Measurements from ENCODE around the gene RBFOX1. TPM values are rescaled to one million over a fixed set of nuclear protein-coding genes. Genes with fewer than 3 reads are reported as not detected.

Gene RBFOX1
- total RNA-seq, 6 donors from 2014 or later = not detected

DNA sequence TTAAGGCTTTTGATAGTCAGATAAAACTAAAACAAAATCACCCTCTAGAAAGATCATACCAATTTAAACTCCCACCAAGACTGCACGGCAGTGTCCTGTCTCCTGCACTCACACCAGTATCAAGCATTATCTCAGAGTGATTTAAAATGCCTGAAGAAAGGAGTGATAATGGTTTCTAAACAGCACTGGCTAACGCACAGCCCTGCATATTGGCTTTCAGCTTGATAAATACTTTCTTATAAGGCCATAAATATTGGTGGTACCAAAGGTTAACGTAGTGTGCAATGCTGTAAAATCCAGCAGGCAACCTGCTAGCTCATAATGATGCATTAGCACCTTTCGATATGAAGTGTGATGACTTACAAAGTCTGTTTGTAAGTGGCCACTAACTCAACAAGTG, 214.3 kb downstream of the RBFOX1 start:
- Histone ChIP-seq H3K27ac (no peak overlapping the region), H3K36me3 (no peaks in the 10 kb centered on the region), H3K4me3 (no peak overlapping the region), H3K27me3 (no peaks in the 10 kb centered on the region), H3K4me1 (no peaks in the 10 kb centered on the region), H3K9me3 (no peaks in the 10 kb centered on the region)
- TF ChIP-seq EP300 (IDR thresholded peaks at IDR 0.05) (no peak), POLR2A (IDR thresholded peaks at IDR 0.05) (no peak), POLR2AphosphoS5 (IDR thresholded peaks at IDR 0.05) (no peak)
- TF ChIP-seq, protein P1, sequence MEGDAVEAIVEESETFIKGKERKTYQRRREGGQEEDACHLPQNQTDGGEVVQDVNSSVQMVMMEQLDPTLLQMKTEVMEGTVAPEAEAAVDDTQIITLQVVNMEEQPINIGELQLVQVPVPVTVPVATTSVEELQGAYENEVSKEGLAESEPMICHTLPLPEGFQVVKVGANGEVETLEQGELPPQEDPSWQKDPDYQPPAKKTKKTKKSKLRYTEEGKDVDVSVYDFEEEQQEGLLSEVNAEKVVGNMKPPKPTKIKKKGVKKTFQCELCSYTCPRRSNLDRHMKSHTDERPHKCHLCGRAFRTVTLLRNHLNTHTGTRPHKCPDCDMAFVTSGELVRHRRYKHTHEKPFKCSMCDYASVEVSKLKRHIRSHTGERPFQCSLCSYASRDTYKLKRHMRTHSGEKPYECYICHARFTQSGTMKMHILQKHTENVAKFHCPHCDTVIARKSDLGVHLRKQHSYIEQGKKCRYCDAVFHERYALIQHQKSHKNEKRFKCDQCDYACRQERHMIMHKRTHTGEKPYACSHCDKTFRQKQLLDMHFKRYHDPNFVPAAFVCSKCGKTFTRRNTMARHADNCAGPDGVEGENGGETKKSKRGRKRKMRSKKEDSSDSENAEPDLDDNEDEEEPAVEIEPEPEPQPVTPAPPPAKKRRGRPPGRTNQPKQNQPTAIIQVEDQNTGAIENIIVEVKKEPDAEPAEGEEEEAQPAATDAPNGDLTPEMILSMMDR (IDR thresholded peaks at IDR 0.05) = no peak
- 34 to 44% methylated on average over 4 of the region's 4 CpGs for WGBS, 2 donors
- DNase-seq (no peak), ATAC-seq (ENCODE audit: low FRiP score in 2 of 2) (no peak)

DNA sequence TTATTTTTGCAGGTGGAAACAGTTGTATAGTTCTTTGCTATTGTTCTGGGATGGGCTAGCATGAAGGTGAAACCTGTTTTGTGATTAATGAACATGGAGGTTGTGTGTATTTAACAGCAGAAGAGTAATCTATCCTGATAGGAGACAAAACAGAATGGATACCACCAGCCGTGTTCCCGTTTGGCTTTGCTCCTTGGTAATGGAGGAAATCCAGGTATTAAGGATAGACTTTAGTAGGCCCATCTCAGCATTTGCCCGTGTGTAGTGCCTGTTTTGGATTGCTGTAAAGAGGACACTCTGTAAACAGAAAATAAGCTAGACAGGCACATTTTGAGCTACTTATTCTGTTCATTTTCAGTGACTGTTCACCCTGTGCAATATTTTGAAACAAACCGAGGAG, 215.1 kb downstream of the RBFOX1 start:
- H3K4me1 ChIP-seq = no peaks in the 10 kb centered on the region

DNA sequence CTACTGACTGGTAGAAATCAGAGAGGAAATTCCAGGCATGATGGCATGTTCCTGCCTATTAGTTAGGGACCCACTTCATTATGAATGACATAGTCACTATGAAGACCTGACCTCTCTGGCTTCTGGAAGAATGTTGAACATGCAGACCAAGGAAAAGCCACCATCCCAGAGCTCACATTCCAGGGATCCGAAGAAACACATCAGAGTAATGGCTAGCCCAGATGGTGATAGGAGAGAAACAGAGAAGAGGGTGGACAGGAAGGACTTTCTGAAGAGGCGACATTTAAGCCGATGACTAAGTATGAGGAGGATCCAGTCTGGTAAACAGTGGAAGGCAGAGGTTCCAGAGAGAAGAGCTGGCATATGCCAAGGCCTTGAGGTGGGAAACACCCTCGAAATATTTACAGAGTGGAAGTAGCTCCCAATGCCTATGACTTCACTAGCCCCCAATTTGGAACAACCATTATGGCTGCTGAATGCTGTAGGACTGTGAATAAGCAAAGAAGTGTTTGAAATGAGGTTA, 216.2 kb downstream of the RBFOX1 start:
- no peaks in the 10 kb centered on the region for H3K27me3 ChIP-seq
- DNase-seq (no peak), ATAC-seq (ENCODE audit: low FRiP score in 2 of 2) (no peak)
- H3K27ac ChIP-seq = no peak overlapping the region
- H3K4me1 ChIP-seq = no peaks in the 10 kb centered on the region
- no peaks in the 10 kb centered on the region for H3K36me3 ChIP-seq
- TF ChIP-seq EP300 (IDR thresholded peaks at IDR 0.05) (no peak), POLR2A (IDR thresholded peaks at IDR 0.05) (no peak), POLR2AphosphoS5 (IDR thresholded peaks at IDR 0.05) (no peak)
- TF ChIP-seq, protein P1 (IDR thresholded peaks at IDR 0.05) = no peak
- 59 to 78% methylated on average over 4 of the region's 4 CpGs for WGBS, 2 donors
- H3K9me3 ChIP-seq = no peaks in the 10 kb centered on the region
- H3K4me3 ChIP-seq = no peak overlapping the region

More for the DNA sequence above, 215.1 kb downstream of the RBFOX1 start:
- Histone ChIP-seq H3K27ac (no peak overlapping the region), H3K4me3 (no peak overlapping the region), H3K27me3 (no peaks in the 10 kb centered on the region), H3K9me3 (no peaks in the 10 kb centered on the region), H3K36me3 (no peaks in the 10 kb centered on the region)
- TF ChIP-seq EP300 (IDR thresholded peaks at IDR 0.05) = no peak
- no peak for TF ChIP-seq POLR2AphosphoS5 (IDR thresholded peaks at IDR 0.05)
- no peak for TF ChIP-seq POLR2A (IDR thresholded peaks at IDR 0.05)
- 54 to 60% methylated on average over 4 of the region's 4 CpGs for WGBS, 2 donors
- DNase-seq (no peak), ATAC-seq (ENCODE audit: low FRiP score in 2 of 2) (no peak)

- Histone ChIP-seq H3K9me3 (no peaks in the 10 kb centered on the region), H3K4me3 (no peak overlapping the region), H3K27me3 (no peaks in the 10 kb centered on the region), H3K36me3 (no peaks in the 10 kb centered on the region), H3K27ac (no peak overlapping the region), H3K4me1 (no peaks in the 10 kb centered on the region)
- no peak for ATAC-seq (ENCODE audit: low FRiP score in 2 of 2)
- TF ChIP-seq POLR2AphosphoS5 (IDR thresholded peaks at IDR 0.05) (no peak), POLR2A (IDR thresholded peaks at IDR 0.05) (no peak), EP300 (IDR thresholded peaks at IDR 0.05) (no peak)
- TF ChIP-seq, protein P1 (IDR thresholded peaks at IDR 0.05) = no peak
- WGBS, 2 donors = 83 to 86% methylated on average over 7 of the region's 7 CpGs
- no peak for DNase-seq
Measured at GRCh38 chr16:7550096-7550495, 217.5 kb downstream of the RBFOX1 start.

DNA sequence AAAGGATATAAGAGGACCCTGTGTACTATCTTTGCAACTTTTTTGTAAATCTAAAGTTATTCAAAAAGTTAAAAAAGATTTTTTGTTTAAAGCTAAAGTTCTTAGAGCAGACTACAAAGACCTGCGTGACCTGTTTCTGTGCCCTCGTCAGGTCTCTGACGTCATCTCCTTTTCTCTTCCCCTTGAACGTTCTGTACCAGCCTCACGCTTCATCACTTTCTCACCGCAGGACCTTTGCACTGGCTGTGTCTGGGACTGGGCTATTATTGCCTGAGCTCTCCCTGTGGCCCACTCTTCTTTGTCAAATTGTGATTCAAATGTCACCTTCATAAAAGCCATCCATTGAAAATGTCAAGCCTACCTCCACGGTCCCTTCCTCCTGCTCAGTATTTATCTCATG, 222.8 kb downstream of the RBFOX1 start:
- ATAC-seq (ENCODE audit: low FRiP score in 2 of 2) = no peak
- DNase-seq = no peak
- H3K4me1 ChIP-seq = no peaks in the 10 kb centered on the region
- no peaks in the 10 kb centered on the region for H3K36me3 ChIP-seq
- WGBS, 2 donors = 79 to 83% methylated on average over 7 of the region's 7 CpGs
- TF ChIP-seq, protein P1 (IDR thresholded peaks at IDR 0.05) = no peak
- TF ChIP-seq EP300 (IDR thresholded peaks at IDR 0.05) = no peak
- no peak for TF ChIP-seq POLR2AphosphoS5 (IDR thresholded peaks at IDR 0.05)
- TF ChIP-seq POLR2A (IDR thresholded peaks at IDR 0.05) = no peak
- no peak overlapping the region for H3K4me3 ChIP-seq
- H3K9me3 ChIP-seq = no peaks in the 10 kb centered on the region
- no peak overlapping the region for H3K27ac ChIP-seq
- no peaks in the 10 kb centered on the region for H3K27me3 ChIP-seq
